GM19043 (cell line): ENCODE results near the gene ZNF212.

ENCODE experiments used
- ATAC-seq: cut with Tn5 transposase; IDR thresholded peaks from one replicate; pipeline ENCODE4 v1.9.1; 2021; ENCODE audit warnings: low read depth; ENCODE audit not compliant: unreplicated experiment

The ZNF212 gene

DNA sequence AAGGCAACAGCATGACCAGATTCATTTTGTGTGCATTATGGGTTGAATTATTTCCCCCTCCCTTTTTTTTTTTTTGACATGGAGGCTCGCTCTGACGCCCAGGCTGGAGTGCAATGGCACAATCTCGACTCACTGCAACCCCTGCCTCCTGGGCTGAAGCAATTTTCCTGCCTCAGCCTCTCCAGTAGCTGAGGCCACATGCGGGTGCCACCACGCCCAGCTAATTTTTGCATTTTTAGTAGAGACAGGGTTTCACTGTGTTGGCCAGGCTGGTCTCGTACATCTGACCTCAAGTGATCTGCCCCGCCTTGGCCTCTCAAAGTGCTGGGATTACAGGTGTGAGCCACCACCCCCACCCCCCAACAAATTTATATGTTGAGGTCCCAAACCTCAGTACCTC, 64.6 kb downstream of the ZNF212 start:
- ATAC-seq: no peak
